Suppressor macrophage (primary cell): ENCODE results near the gene RIMS1.

Experiments
- DNase-seq, 4 experiments: peaks; one replicate each; pipeline ENCODE4 v3.0.0-alpha.2; 2020 to 2022

Gene RIMS1

GRCh38 chr6:72363844-72364740 lies 477.7 kb downstream of the RIMS1 start:
- no peak for DNase-seq

GRCh38 chr6:72365773-72366172 lies 479.4 kb downstream of the RIMS1 start:
- no peak for DNase-seq

- no peak for DNase-seq
Measured at GRCh38 chr6:72367439-72367838, 481.1 kb downstream of the RIMS1 start.

- DNase-seq: no peak
Measured at GRCh38 chr6:72371473-72371872, 485.1 kb downstream of the RIMS1 start.

GRCh38 chr6:72374172-72374571 lies 487.8 kb downstream of the RIMS1 start:
- no peak for DNase-seq

- no peak for DNase-seq
Measured at GRCh38 chr6:72374857-72375256, 488.5 kb downstream of the RIMS1 start.

GRCh38 chr6:72376736-72377135 lies 490.4 kb downstream of the RIMS1 start:
- no peak for DNase-seq

GRCh38 chr6:72381076-72381475 lies 494.7 kb downstream of the RIMS1 start:
- no peak for DNase-seq

- DNase-seq: no peak
Measured at GRCh38 chr6:72382602-72383529, 496.5 kb downstream of the RIMS1 start.

- peak; percentile 21 to 39 (median 28) for DNase-seq
Measured at GRCh38 chr6:72386324-72386723, 500.0 kb downstream of the RIMS1 start.

GRCh38 chr6:72389698-72390097 lies 503.3 kb downstream of the RIMS1 start:
- DNase-seq: no peak

- DNase-seq: no peak
Measured at GRCh38 chr6:72390548-72390947, 504.2 kb downstream of the RIMS1 start.

- no peak for DNase-seq
Measured at GRCh38 chr6:72401865-72402264, 515.5 kb downstream of the RIMS1 start.

- DNase-seq: no peak
Measured at GRCh38 chr6:72403413-72403812, 517.1 kb downstream of the RIMS1 start.

- no peak for DNase-seq
Measured at GRCh38 chr6:72406517-72406916, 520.2 kb downstream of the RIMS1 start.

GRCh38 chr6:72410769-72411168 lies 524.4 kb downstream of the RIMS1 start:
- DNase-seq: no peak

- DNase-seq: peak; percentile 81 to 89 (median 82)
Measured at GRCh38 chr6:72411872-72412708, 525.7 kb downstream of the RIMS1 start.

- DNase-seq: no peak
Measured at GRCh38 chr6:72412709-72413044, 526.3 kb downstream of the RIMS1 start.

- DNase-seq: no peak
Measured at GRCh38 chr6:72413884-72414283, 527.5 kb downstream of the RIMS1 start.

- no peak for DNase-seq
Measured at GRCh38 chr6:72414657-72415056, 528.3 kb downstream of the RIMS1 start.

- DNase-seq: no peak
Measured at GRCh38 chr6:72416744-72417465, 530.6 kb downstream of the RIMS1 start.

- no peak for DNase-seq
Measured at GRCh38 chr6:72417759-72418158, 531.4 kb downstream of the RIMS1 start.
